ENCODE data around the gene SERPINA12.

The SERPINA12 gene

DNA sequence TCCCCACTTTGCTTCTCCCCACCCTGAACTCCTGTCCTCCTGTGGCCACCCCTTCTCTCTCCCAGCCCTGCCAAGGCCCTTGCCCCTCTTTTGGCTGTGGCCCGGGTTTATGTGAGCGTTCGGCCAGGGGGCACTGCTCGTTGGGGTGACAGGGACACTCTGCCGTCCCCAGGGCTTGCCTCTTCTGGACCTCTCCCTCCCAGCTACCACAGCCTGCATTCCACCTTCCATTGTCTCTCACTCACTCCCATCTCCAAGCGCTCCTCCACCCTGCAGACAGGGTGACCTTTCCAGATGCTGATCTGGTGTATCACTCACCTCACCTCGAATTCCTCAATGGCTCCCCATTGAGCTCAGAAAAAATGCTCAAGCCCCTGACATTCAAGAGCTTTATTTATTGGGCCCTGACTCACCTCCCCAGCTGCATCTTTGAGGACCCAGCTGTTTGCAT is 34.7 kb downstream of the SERPINA12 start:
- no peaks in the 10 kb centered on the region for H3K9me2 ChIP-seq (replicated peaks; ENCODE audit: control insufficient read depth, low read length)
- TF ChIP-seq CTCF (IDR thresholded peaks at IDR 0.05; ENCODE audit: low read depth, low read length, poor library complexity, severe bottlenecking) (no peak), EZH2phosphoT487 (IDR thresholded peaks at IDR 0.05; ENCODE audit: borderline replicate concordance, low read length) (no peak)
- H3K4me1 ChIP-seq (ENCODE audit: control insufficient read depth, low read length): peaks cover 95% of the 10 kb centered on the region
- peak overlapping the region; percentile 98 for H3K4me2 ChIP-seq (ENCODE audit: low read length)
- peaks cover 24% of the 10 kb centered on the region for H3F3A ChIP-seq (ENCODE audit: control insufficient read depth, insufficient read depth)
- no peaks in the 10 kb centered on the region for H3K27me3 ChIP-seq (ENCODE audit: control insufficient read depth, low read length)
- H3K4me3 ChIP-seq (ENCODE audit: low read length): peak overlapping the region; percentile 87
- peak overlapping the region; percentile 98 for H3K27ac ChIP-seq (ENCODE audit: low read depth, low read length)
- H3K79me2 ChIP-seq (ENCODE audit: control insufficient read depth, low read length): peaks cover 67% of the 10 kb centered on the region
- H4K20me1 ChIP-seq (ENCODE audit: control insufficient read depth, insufficient read depth, low read depth, low read length): no peaks in the 10 kb centered on the region
- peaks cover 69% of the 10 kb centered on the region for H3K36me3 ChIP-seq (ENCODE audit: control insufficient read depth, low read length)
- peaks cover 16% of the 10 kb centered on the region for H3K9me3 ChIP-seq (ENCODE audit: control insufficient read depth, insufficient read depth, low read length)

DNA sequence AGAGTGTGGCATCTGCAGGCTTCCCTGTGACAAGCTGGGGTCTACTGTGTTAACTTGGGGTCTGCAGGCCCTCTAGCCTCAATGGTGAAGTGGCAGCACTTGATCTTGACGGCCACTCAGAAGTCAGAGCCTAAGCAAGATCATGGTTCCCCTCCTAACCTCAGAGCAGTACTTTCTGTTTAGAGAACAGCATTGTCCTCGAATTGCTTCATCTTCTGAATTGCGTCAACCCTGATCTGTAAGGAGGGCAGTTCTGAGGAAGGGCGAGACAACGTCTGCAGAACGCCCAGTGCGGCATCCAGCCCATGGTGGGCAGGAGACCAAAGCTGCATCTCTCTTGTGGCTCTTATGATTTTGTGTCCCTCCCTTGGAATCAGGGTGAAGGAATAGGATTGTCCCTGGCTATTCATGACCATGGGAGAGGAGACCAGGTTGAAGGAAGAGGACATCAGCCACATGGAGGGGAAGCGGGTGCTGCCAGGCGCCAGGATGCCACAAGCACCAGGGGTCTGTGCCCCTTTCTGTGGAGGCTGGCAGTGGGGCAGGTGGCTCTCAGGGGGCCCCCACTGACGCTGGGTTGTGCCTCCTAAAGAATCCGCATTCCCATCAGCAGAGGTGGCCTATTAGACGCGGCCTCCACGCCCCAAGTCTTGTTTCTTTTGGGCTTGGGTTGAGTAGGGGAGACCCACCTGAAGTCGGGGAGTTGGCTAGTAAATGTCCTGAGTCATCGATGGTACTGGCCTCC is 35.4 kb downstream of the SERPINA12 start:
- H3K9me2 ChIP-seq (replicated peaks; ENCODE audit: control insufficient read depth, low read length): no peaks in the 10 kb centered on the region
- peaks cover 74% of the 10 kb centered on the region for H3K79me2 ChIP-seq (ENCODE audit: control insufficient read depth, low read length)
- H3F3A ChIP-seq (ENCODE audit: control insufficient read depth, insufficient read depth): peaks cover 24% of the 10 kb centered on the region
- H3K27ac ChIP-seq (ENCODE audit: low read depth, low read length): peak overlapping the region; percentile 98
- H3K9me3 ChIP-seq (ENCODE audit: control insufficient read depth, insufficient read depth, low read length): peaks cover 9% of the 10 kb centered on the region
- TF ChIP-seq EZH2phosphoT487 (IDR thresholded peaks at IDR 0.05; ENCODE audit: borderline replicate concordance, low read length) (no peak), CTCF (IDR thresholded peaks at IDR 0.05; ENCODE audit: low read depth, low read length, poor library complexity, severe bottlenecking) (no peak)
- peaks cover 94% of the 10 kb centered on the region for H3K4me1 ChIP-seq (ENCODE audit: control insufficient read depth, low read length)
- H3K4me2 ChIP-seq (ENCODE audit: low read length): peak overlapping the region; percentile 98
- H3K4me3 ChIP-seq (ENCODE audit: low read length): peak overlapping the region; percentile 87
- H3K36me3 ChIP-seq (ENCODE audit: control insufficient read depth, low read length): peaks cover 74% of the 10 kb centered on the region
- no peaks in the 10 kb centered on the region for H4K20me1 ChIP-seq (ENCODE audit: control insufficient read depth, insufficient read depth, low read depth, low read length)
- H3K27me3 ChIP-seq (ENCODE audit: control insufficient read depth, low read length): no peaks in the 10 kb centered on the region

DNA sequence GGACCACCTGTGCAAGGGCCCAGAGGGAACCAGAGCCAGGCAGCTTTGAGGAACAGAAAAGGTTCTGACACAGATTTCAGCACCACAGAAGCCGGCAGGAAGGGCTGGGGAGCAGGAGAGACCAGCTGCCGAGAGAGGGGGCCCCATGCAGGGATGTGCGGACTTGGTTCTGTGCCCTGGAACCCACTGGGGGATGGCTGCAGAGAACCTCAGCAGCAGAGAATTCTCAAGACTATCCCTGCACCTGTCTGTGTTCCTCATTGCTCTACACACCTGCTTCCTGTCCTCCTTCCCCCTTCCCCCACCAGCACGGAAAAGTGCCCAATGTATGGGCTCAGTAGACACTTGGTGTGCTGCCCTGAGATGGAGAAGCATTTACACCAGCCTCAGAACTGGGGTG is 36.4 kb downstream of the SERPINA12 start:
- peak overlapping the region; percentile 87 for H3K4me3 ChIP-seq (ENCODE audit: low read length)
- TF ChIP-seq CTCF (IDR thresholded peaks at IDR 0.05; ENCODE audit: low read depth, low read length, poor library complexity, severe bottlenecking) (no peak), EZH2phosphoT487 (IDR thresholded peaks at IDR 0.05; ENCODE audit: borderline replicate concordance, low read length) (no peak)
- no peaks in the 10 kb centered on the region for H3K9me2 ChIP-seq (replicated peaks; ENCODE audit: control insufficient read depth, low read length)
- peaks cover 74% of the 10 kb centered on the region for H3K79me2 ChIP-seq (ENCODE audit: control insufficient read depth, low read length)
- H3K27ac ChIP-seq (ENCODE audit: low read depth, low read length): peak overlapping the region; percentile 98
- peaks cover 1% of the 10 kb centered on the region for H3K9me3 ChIP-seq (ENCODE audit: control insufficient read depth, insufficient read depth, low read length)
- peaks cover 75% of the 10 kb centered on the region for H3K36me3 ChIP-seq (ENCODE audit: control insufficient read depth, low read length)
- H3K4me2 ChIP-seq (ENCODE audit: low read length): peak overlapping the region; percentile 98
- no peaks in the 10 kb centered on the region for H3K27me3 ChIP-seq (ENCODE audit: control insufficient read depth, low read length)
- peaks cover 84% of the 10 kb centered on the region for H3K4me1 ChIP-seq (ENCODE audit: control insufficient read depth, low read length)
- H4K20me1 ChIP-seq (ENCODE audit: control insufficient read depth, insufficient read depth, low read depth, low read length): no peaks in the 10 kb centered on the region
- peaks cover 20% of the 10 kb centered on the region for H3F3A ChIP-seq (ENCODE audit: control insufficient read depth, insufficient read depth)
